Activated naive CD8-positive, alpha-beta T cell treated with anti-CD3 and anti-CD28 coated beads, Interleukin-2, amount 10 ng/mL, durations not matched to agents 7 days and 5 days (primary cell): ENCODE measurements around the gene SEM1. TPM values are rescaled to one million over a fixed set of nuclear protein-coding genes. Genes with fewer than 3 reads are reported as not detected.

Experiments
- ATAC-seq: fragments of 150-1000 bp; cut with Tn5 transposase; one replicate; pipeline ENCODE4 v1.10.0; 2021; ENCODE audit warnings: low read depth, moderate library complexity
- POLR2A ChIA-PET: fragments of 350-600 bp; sonication (Branson Sonifier 250); formaldehyde crosslinking; loops from one replicate; lab custom pipeline; 2021; ENCODE audit warnings: antibody characterized with exemption; lab: Charles Lee
- DNase-seq: peaks from one replicate; pipeline ENCODE4 v3.0.0; 2021
- H3K27ac Mint-ChIP-seq: one replicate; pipeline ENCODE4 v1.8.0; 2022; ENCODE audit warnings: mild to moderate bottlenecking, mixed read lengths
- H3K27me3 Mint-ChIP-seq: one replicate; pipeline ENCODE4 v1.8.0; 2022; ENCODE audit warnings: mild to moderate bottlenecking, moderate library complexity, mixed read lengths
- H3K36me3 Mint-ChIP-seq: one replicate; pipeline ENCODE4 v1.8.0; 2021; ENCODE audit warnings: mild to moderate bottlenecking, mixed read lengths
- H3K4me1 Mint-ChIP-seq: one replicate; pipeline ENCODE4 v1.8.0; 2021; ENCODE audit warnings: mixed read lengths
- H3K4me3 Mint-ChIP-seq: one replicate; pipeline ENCODE4 v1.8.0; 2022; ENCODE audit warnings: mild to moderate bottlenecking, moderate library complexity, mixed read lengths
- H3K9me3 Mint-ChIP-seq: one replicate; pipeline ENCODE4 v1.8.0; 2021; ENCODE audit warnings: mixed read lengths
- total RNA-seq, 2 experiments: library from RNA; stranded (reverse); gene quantifications; one replicate each; pipeline ENCODE4 v1.2.3, GENCODE V29; 2021

Gene SEM1
- total RNA-seq, 2 experiments from 2014 or later, result 42.8 to 49.7 TPM

GRCh38 chr7:96694082-96694481 lies 15.6 kb downstream of the SEM1 start:
- Mint-ChIP-seq H3K27me3 (no peaks in the 10 kb centered on the region), H3K4me3 (no peak overlapping the region), H3K27ac (no peak overlapping the region), H3K4me1 (peaks cover 12% of the 10 kb centered on the region), H3K9me3 (no peaks in the 10 kb centered on the region), H3K36me3 (peaks cover 31% of the 10 kb centered on the region)
- POLR2A ChIA-PET, result no interaction called here
- ATAC-seq (no peak), DNase-seq (no peak)

GRCh38 chr7:96691702-96692101 lies 17.9 kb downstream of the SEM1 start:
- H3K27me3 Mint-ChIP-seq, result no peaks in the 10 kb centered on the region
- H3K4me1 Mint-ChIP-seq, result peaks cover 13% of the 10 kb centered on the region

DNA sequence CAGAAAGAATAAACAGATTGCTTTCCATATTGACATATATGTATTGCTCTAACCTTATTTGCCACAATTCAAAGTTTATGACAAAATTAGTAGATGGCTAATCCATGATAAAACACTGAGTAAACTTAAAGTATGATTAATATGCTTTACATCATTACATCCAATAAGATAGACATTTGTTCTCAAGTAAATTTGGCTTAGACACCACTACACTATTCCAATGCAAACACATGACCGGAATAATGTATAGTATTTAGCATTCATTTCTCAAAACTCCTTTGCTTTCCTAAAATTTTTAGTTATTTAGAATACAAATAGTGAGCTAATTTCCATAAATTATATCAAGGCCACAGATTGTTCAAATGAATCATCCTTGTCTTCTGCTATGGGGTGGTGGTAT lies 20.2 kb downstream of the SEM1 start:
- no peaks in the 10 kb centered on the region for H3K27me3 Mint-ChIP-seq
- peaks cover 31% of the 10 kb centered on the region for H3K4me1 Mint-ChIP-seq
- no peak overlapping the region for H3K4me3 Mint-ChIP-seq
- DNase-seq (no peak), ATAC-seq (no peak)
- POLR2A ChIA-PET, result no interaction called here
- no peaks in the 10 kb centered on the region for H3K9me3 Mint-ChIP-seq
- no peak overlapping the region for H3K27ac Mint-ChIP-seq
- H3K36me3 Mint-ChIP-seq, result peaks cover 41% of the 10 kb centered on the region

More at GRCh38 chr7:96691702-96692101, 17.9 kb downstream of the SEM1 start:
- Mint-ChIP-seq H3K4me3 (no peak overlapping the region), H3K9me3 (no peaks in the 10 kb centered on the region), H3K36me3 (peaks cover 33% of the 10 kb centered on the region), H3K27ac (no peak overlapping the region)
- DNase-seq (no peak), ATAC-seq (no peak)
- POLR2A ChIA-PET, result no interaction called here

DNA sequence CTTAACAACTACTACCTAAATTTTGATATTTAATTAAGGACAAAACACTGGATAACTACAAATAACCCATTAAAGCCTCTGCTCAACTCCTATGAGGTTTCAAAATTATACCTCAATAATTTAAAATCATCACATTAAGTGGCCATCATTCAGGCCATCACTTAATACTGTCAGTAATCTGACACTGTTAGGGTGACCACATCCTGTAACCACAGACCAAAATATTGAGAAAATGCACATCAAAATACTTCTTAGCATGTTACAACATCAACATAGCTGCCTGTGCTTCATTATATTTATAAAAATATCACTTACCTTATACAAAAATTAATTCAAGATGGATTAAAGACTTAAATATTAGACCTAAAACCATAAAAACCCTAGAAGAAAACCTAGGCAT lies 23.3 kb downstream of the SEM1 start:
- Mint-ChIP-seq H3K36me3 (peaks cover 52% of the 10 kb centered on the region), H3K27ac (peak overlapping the region; percentile 68), H3K9me3 (peaks cover 10% of the 10 kb centered on the region), H3K4me1 (peaks cover 28% of the 10 kb centered on the region), H3K4me3 (peak overlapping the region; percentile 71), H3K27me3 (no peaks in the 10 kb centered on the region)
- ATAC-seq (no peak), DNase-seq (no peak)
- POLR2A ChIA-PET, result interaction anchor here (0.7 kb wide), 1 partner anchor 23 kb away, joined by 7 read pairs; no protein-coding TSS in a partner anchor

DNA sequence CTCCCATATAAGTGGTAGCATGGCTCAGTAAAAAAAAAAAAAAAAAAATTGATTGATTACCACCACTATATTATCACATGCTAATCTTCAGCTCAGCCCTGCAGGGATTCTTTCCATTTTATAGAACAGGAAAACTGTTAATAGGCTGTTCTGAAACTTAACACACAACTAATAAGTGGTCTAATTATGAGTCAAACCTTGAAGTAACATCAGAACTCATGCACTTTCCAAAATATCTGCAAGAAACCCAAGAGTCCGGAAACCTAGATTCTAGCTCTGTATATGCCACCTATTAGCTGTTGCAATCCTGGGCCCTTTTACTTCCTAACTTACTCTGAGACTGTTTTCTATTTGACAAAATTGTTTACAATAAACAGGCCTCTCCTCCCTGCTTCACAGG lies 23.9 kb downstream of the SEM1 start:
- DNase-seq, result no peak
- Mint-ChIP-seq H3K9me3 (peaks cover 12% of the 10 kb centered on the region), H3K4me3 (peak overlapping the region; percentile 71), H3K27ac (peak overlapping the region; percentile 68), H3K36me3 (peaks cover 52% of the 10 kb centered on the region), H3K27me3 (no peaks in the 10 kb centered on the region), H3K4me1 (peaks cover 28% of the 10 kb centered on the region)
- POLR2A ChIA-PET, result interaction anchor here (0.7 kb wide), 1 partner anchor 23 kb away, joined by 7 read pairs; no protein-coding TSS in a partner anchor
- peak; percentile 42 for ATAC-seq

DNA sequence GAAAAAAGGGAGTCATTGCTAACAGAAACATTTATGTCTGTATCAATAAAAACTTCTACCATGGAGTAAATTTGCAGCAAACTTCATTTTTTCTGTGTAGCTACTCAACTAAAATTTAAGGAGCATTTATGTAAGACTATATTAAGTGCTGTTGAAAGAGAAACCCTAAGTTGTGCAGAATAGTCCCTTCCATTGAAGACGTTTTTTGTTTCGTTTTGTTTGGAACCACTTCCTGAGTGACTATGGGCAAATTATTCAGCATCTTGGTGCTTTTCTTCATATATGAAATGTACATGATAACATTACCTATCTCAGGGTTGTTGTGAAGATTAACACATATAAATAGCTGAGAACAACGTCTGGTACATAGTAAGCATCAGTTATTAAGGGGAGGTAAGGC lies 24.3 kb downstream of the SEM1 start:
- Mint-ChIP-seq H3K4me3 (peak overlapping the region; percentile 71), H3K27ac (peak overlapping the region; percentile 68), H3K9me3 (peaks cover 12% of the 10 kb centered on the region), H3K36me3 (peaks cover 53% of the 10 kb centered on the region), H3K4me1 (peaks cover 28% of the 10 kb centered on the region), H3K27me3 (no peaks in the 10 kb centered on the region)
- POLR2A ChIA-PET, result interaction anchor here (0.7 kb wide), 1 partner anchor 24 kb away, joined by 7 read pairs; no protein-coding TSS in a partner anchor
- DNase-seq (no peak), ATAC-seq (peak; percentile 90)

DNA sequence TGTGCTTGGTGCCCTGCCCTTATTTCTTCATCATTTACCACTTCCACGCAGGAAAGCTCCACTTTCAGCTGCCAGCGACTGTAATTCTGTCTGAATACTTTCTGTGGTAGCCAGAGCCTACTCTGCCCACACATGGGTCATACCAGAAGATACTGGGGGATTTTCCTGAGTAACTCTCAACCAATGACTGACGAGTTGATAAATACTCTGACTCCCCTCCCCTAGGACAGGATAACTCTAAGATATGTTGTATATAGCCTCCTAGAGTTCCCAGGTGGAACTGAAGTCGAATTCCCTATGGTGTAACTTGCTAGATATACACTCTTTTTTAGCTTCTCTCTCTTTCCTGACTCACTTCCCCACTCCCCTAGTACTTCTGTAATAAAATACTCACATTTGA lies 29.8 kb downstream of the SEM1 start:
- DNase-seq (no peak), ATAC-seq (no peak)
- H3K36me3 Mint-ChIP-seq, result peaks cover 34% of the 10 kb centered on the region
- H3K4me1 Mint-ChIP-seq, result peaks cover 9% of the 10 kb centered on the region
- H3K27ac Mint-ChIP-seq, result no peak overlapping the region
- POLR2A ChIA-PET, result no interaction called here
- peaks cover 12% of the 10 kb centered on the region for H3K9me3 Mint-ChIP-seq
- H3K27me3 Mint-ChIP-seq, result no peaks in the 10 kb centered on the region
- H3K4me3 Mint-ChIP-seq, result no peak overlapping the region

GRCh38 chr7:96676919-96677318 lies 32.7 kb downstream of the SEM1 start:
- POLR2A ChIA-PET, result no interaction called here
- Mint-ChIP-seq H3K4me1 (no peaks in the 10 kb centered on the region), H3K4me3 (no peak overlapping the region), H3K9me3 (peaks cover 3% of the 10 kb centered on the region), H3K27me3 (no peaks in the 10 kb centered on the region), H3K27ac (no peak overlapping the region), H3K36me3 (peaks cover 10% of the 10 kb centered on the region)
- ATAC-seq (no peak), DNase-seq (no peak)

DNA sequence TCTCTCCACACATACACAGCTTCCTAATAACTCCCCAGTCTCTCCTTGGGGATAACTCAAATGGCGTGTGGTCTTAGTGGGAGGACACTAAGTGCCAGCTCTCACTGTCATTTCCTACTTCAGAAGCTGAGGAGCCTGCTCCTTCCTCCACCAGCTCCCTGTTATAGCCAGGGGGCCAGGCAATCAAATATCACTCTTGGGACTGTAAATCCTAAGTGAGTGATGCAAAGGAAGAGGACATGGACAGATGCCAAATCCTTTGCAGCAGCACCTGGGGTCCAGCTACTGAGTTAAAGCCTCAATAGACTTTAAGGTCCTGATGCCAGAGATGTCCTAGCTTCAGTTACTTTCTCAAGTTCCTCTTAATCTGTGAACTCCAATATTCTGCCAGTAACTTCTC lies 34.1 kb downstream of the SEM1 start:
- no peak overlapping the region for H3K27ac Mint-ChIP-seq
- H3K9me3 Mint-ChIP-seq, result no peaks in the 10 kb centered on the region
- no peaks in the 10 kb centered on the region for H3K4me1 Mint-ChIP-seq
- POLR2A ChIA-PET, result no interaction called here
- no peak for ATAC-seq
- peaks cover 6% of the 10 kb centered on the region for H3K36me3 Mint-ChIP-seq
- no peak overlapping the region for H3K4me3 Mint-ChIP-seq
- DNase-seq, result no peak
- no peaks in the 10 kb centered on the region for H3K27me3 Mint-ChIP-seq

DNA sequence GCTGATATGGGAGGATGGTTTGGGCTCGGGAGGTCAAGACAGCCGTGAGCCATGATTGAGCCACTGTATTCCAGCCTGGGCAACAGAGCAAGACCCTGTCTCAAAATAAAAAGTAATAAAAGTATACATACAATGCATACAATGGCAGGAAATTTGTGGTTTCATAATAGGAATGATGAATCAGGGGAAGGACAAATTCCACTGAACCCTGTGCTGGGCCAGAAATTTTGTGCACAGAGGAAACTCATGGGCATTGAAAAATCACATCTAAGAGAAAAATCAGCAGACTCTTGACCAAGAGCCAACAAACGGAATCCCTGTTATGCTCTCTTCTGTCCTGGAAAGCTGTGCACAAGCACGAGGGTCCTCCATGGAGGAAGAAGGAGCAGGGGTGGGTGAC lies 35.1 kb downstream of the SEM1 start:
- DNase-seq (no peak), ATAC-seq (no peak)
- H3K4me1 Mint-ChIP-seq, result no peaks in the 10 kb centered on the region
- H3K4me3 Mint-ChIP-seq, result no peak overlapping the region
- H3K9me3 Mint-ChIP-seq, result no peaks in the 10 kb centered on the region
- POLR2A ChIA-PET, result no interaction called here
- no peak overlapping the region for H3K27ac Mint-ChIP-seq
- no peaks in the 10 kb centered on the region for H3K27me3 Mint-ChIP-seq
- H3K36me3 Mint-ChIP-seq, result peaks cover 6% of the 10 kb centered on the region

DNA sequence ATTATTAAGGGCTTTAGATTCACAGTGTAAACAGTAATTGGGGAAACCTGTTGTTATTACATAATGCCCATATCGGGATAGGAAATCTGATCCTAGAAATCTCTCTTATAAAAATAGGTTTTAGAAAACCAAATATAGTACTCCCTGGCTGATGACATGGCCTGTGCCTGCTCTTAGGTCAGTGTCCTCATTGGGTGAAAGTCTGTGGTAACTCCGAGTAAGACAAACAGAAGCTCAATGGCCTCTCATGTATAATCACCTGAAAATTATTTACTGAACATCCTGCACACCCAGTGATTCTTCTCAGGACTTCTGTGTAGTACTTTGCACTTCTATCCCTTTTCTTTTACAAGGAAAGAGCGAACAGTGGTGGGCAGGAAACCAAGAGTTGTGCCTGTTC lies 37.8 kb downstream of the SEM1 start:
- peaks cover 6% of the 10 kb centered on the region for H3K36me3 Mint-ChIP-seq
- DNase-seq (no peak), ATAC-seq (no peak)
- H3K27me3 Mint-ChIP-seq, result no peaks in the 10 kb centered on the region
- H3K9me3 Mint-ChIP-seq, result no peaks in the 10 kb centered on the region
- POLR2A ChIA-PET, result no interaction called here
- no peaks in the 10 kb centered on the region for H3K4me1 Mint-ChIP-seq
- no peak overlapping the region for H3K4me3 Mint-ChIP-seq
- no peak overlapping the region for H3K27ac Mint-ChIP-seq

GRCh38 chr7:96670338-96671289 lies 39.0 kb downstream of the SEM1 start:
- Mint-ChIP-seq H3K27me3 (no peaks in the 10 kb centered on the region), H3K4me1 (no peaks in the 10 kb centered on the region), H3K9me3 (no peaks in the 10 kb centered on the region), H3K36me3 (peaks cover 9% of the 10 kb centered on the region), H3K4me3 (no peak overlapping the region), H3K27ac (no peak overlapping the region)
- ATAC-seq, result no peak
- no peak for DNase-seq
- POLR2A ChIA-PET, result no interaction called here

- H3K27ac Mint-ChIP-seq, result no peak overlapping the region
- H3K36me3 Mint-ChIP-seq, result peaks cover 9% of the 10 kb centered on the region
- no peaks in the 10 kb centered on the region for H3K4me1 Mint-ChIP-seq
- ATAC-seq, result no peak
- POLR2A ChIA-PET, result no interaction called here
- H3K27me3 Mint-ChIP-seq, result no peaks in the 10 kb centered on the region
- no peaks in the 10 kb centered on the region for H3K9me3 Mint-ChIP-seq
- DNase-seq, result no peak
- no peak overlapping the region for H3K4me3 Mint-ChIP-seq
Measured at GRCh38 chr7:96669812-96670211, 39.8 kb downstream of the SEM1 start.

DNA sequence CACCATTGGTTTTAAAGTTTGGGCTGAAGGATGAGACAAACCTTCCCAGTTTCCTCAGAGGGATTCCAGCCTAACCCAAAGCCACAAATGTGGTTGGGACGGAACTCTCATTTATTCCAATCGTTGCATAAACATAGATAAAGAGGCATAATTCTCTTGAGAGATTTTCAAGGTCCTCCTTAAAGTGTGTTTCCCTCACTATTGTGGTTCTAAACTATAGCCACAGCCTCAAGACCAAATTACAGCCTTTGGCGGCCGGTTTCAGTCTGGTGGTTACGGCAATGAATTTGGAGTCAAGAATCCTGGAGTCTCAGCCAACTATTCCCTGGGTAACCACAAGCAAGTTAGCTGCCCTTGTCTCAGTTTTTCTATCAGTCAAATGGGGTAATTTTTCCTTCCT lies 42.6 kb downstream of the SEM1 start:
- H3K4me1 Mint-ChIP-seq, result peaks cover 10% of the 10 kb centered on the region
- ATAC-seq (no peak), DNase-seq (no peak)
- H3K36me3 Mint-ChIP-seq, result peaks cover 11% of the 10 kb centered on the region
- POLR2A ChIA-PET, result no interaction called here
- no peak overlapping the region for H3K27ac Mint-ChIP-seq
- H3K4me3 Mint-ChIP-seq, result no peak overlapping the region
- peaks cover 2% of the 10 kb centered on the region for H3K9me3 Mint-ChIP-seq
- H3K27me3 Mint-ChIP-seq, result no peaks in the 10 kb centered on the region
